ENCODE data around the gene OSMR.
"Not testable (repeated sequence)": the region's sequence is repeated elsewhere in the genome, so short reads cannot be mapped to it uniquely, and the experiment has no call there.

The OSMR gene

GRCh38 chr5:38848637-38849036 lies 2.8 kb downstream of the OSMR start:
- no peaks in the 10 kb centered on the region for H3K79me2 ChIP-seq (ENCODE audit: insufficient read depth, low read depth)
- no peaks in the 10 kb centered on the region for H3K36me3 ChIP-seq (ENCODE audit: insufficient read depth)
- no peaks in the 10 kb centered on the region for H3K4me1 ChIP-seq (ENCODE audit: low read depth, poor library complexity, severe bottlenecking)
- no peaks in the 10 kb centered on the region for H3K27me3 ChIP-seq (ENCODE audit: insufficient read depth, low read depth)
- H3K9ac ChIP-seq = no peak overlapping the region
- no peak for TF ChIP-seq CTCF (conservative IDR thresholded peaks at IDR 0.05; ENCODE audit: low read depth, low read length)
- no peak overlapping the region for H3K4me2 ChIP-seq
- H2AFZ ChIP-seq (ENCODE audit: low read depth) = no peak overlapping the region
- no peak overlapping the region for H3K4me3 ChIP-seq (IDR thresholded peaks at IDR 0.05; ENCODE audit: insufficient read depth, low read depth, low read length)
- H3K27ac ChIP-seq = no peak overlapping the region
- no peaks in the 10 kb centered on the region for H4K20me1 ChIP-seq (ENCODE audit: insufficient read depth)

GRCh38 chr5:38851640-38852039 lies 5.8 kb downstream of the OSMR start:
- H3K27ac ChIP-seq; H3K4me3 ChIP-seq (IDR thresholded peaks at IDR 0.05; ENCODE audit: insufficient read depth, low read depth, low read length); H3K4me1 ChIP-seq (ENCODE audit: low read depth, poor library complexity, severe bottlenecking); H3K27me3 ChIP-seq (ENCODE audit: insufficient read depth, low read depth); H4K20me1 ChIP-seq (ENCODE audit: insufficient read depth); H3K36me3 ChIP-seq (ENCODE audit: insufficient read depth); H2AFZ ChIP-seq (ENCODE audit: low read depth); H3K79me2 ChIP-seq (ENCODE audit: insufficient read depth, low read depth); H3K4me2 ChIP-seq; H3K9ac ChIP-seq: not testable (repeated sequence)

GRCh38 chr5:38853753-38854470 lies 8.1 kb downstream of the OSMR start:
- Histone ChIP-seq H3K4me3 (IDR thresholded peaks at IDR 0.05; ENCODE audit: insufficient read depth, low read depth, low read length) (no peak overlapping the region), H3K79me2 (ENCODE audit: insufficient read depth, low read depth) (no peaks in the 10 kb centered on the region), H2AFZ (ENCODE audit: low read depth) (no peak overlapping the region), H3K36me3 (ENCODE audit: insufficient read depth) (no peaks in the 10 kb centered on the region), H3K4me2 (no peak overlapping the region), H3K4me1 (ENCODE audit: low read depth, poor library complexity, severe bottlenecking) (no peaks in the 10 kb centered on the region), H3K27ac (no peak overlapping the region), H4K20me1 (ENCODE audit: insufficient read depth) (no peaks in the 10 kb centered on the region), H3K9ac (no peak overlapping the region), H3K27me3 (ENCODE audit: insufficient read depth, low read depth) (no peaks in the 10 kb centered on the region)
- TF ChIP-seq CTCF (conservative IDR thresholded peaks at IDR 0.05; ENCODE audit: low read depth, low read length) = no peak

DNA sequence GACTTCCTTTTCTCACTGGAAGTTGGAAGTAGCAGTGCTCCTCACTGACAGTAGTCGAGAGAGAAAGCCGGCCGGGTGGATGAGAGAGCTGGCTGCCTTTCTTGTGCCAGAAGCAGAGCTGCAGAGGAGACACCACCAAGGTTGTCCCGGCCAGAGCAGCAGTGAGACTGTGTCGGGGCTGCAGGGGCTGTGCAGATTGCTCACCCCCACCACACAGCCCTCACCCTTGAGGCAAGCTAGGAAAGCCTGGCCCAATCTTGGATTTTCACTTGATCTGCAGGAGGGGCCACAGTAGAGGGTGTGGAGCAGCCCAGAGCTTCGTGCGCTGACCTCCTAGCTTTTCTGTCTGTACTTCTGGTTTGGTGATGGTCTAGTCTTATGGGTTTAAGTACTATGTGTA lies 9.1 kb downstream of the OSMR start:
- no peaks in the 10 kb centered on the region for H3K79me2 ChIP-seq (ENCODE audit: insufficient read depth, low read depth)
- no peak for TF ChIP-seq CTCF (conservative IDR thresholded peaks at IDR 0.05; ENCODE audit: low read depth, low read length)
- H3K27me3 ChIP-seq (ENCODE audit: insufficient read depth, low read depth) = no peaks in the 10 kb centered on the region
- H3K36me3 ChIP-seq (ENCODE audit: insufficient read depth) = no peaks in the 10 kb centered on the region
- no peak overlapping the region for H3K4me2 ChIP-seq
- H3K27ac ChIP-seq = no peak overlapping the region
- no peak overlapping the region for H2AFZ ChIP-seq (ENCODE audit: low read depth)
- H4K20me1 ChIP-seq (ENCODE audit: insufficient read depth) = no peaks in the 10 kb centered on the region
- no peak overlapping the region for H3K9ac ChIP-seq
- H3K4me1 ChIP-seq (ENCODE audit: low read depth, poor library complexity, severe bottlenecking) = no peaks in the 10 kb centered on the region
- H3K4me3 ChIP-seq (IDR thresholded peaks at IDR 0.05; ENCODE audit: insufficient read depth, low read depth, low read length) = no peak overlapping the region

DNA sequence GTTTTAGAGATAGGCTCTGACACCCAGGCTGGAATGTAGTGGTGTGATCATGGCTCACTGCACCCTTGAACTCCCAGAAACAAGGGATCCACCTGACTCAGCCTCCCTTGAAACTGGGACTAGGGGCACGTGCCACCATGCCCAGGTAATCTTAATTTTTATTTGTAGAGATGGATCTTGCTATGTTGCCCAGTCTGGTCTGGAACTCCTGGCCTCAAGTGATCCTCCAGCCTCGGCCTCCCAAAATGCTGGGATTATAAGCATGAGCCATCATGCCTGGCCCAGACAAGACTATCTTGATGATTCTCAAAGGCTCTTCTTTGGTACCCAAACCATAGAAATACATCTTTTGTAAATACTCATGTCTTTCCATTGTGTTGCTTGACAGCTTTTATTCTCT lies 10.8 kb downstream of the OSMR start:
- Histone ChIP-seq H3K9ac (no peak overlapping the region), H3K36me3 (ENCODE audit: insufficient read depth) (no peaks in the 10 kb centered on the region), H3K27me3 (ENCODE audit: insufficient read depth, low read depth) (no peaks in the 10 kb centered on the region), H3K4me1 (ENCODE audit: low read depth, poor library complexity, severe bottlenecking) (no peaks in the 10 kb centered on the region), H3K79me2 (ENCODE audit: insufficient read depth, low read depth) (no peaks in the 10 kb centered on the region), H3K4me2 (no peak overlapping the region), H4K20me1 (ENCODE audit: insufficient read depth) (no peaks in the 10 kb centered on the region), H3K4me3 (IDR thresholded peaks at IDR 0.05; ENCODE audit: insufficient read depth, low read depth, low read length) (no peak overlapping the region), H3K27ac (no peak overlapping the region), H2AFZ (ENCODE audit: low read depth) (no peak overlapping the region)
- TF ChIP-seq CTCF (conservative IDR thresholded peaks at IDR 0.05; ENCODE audit: low read depth, low read length) = no peak
